ENCODE data around the gene RND1. TPM values are rescaled to one million over a fixed set of nuclear protein-coding genes. Genes with fewer than 3 reads are reported as not detected.

RND1 gene
- total RNA-seq, 2 donors from 2014 or later = 2.5 to 3.4 TPM

DNA sequence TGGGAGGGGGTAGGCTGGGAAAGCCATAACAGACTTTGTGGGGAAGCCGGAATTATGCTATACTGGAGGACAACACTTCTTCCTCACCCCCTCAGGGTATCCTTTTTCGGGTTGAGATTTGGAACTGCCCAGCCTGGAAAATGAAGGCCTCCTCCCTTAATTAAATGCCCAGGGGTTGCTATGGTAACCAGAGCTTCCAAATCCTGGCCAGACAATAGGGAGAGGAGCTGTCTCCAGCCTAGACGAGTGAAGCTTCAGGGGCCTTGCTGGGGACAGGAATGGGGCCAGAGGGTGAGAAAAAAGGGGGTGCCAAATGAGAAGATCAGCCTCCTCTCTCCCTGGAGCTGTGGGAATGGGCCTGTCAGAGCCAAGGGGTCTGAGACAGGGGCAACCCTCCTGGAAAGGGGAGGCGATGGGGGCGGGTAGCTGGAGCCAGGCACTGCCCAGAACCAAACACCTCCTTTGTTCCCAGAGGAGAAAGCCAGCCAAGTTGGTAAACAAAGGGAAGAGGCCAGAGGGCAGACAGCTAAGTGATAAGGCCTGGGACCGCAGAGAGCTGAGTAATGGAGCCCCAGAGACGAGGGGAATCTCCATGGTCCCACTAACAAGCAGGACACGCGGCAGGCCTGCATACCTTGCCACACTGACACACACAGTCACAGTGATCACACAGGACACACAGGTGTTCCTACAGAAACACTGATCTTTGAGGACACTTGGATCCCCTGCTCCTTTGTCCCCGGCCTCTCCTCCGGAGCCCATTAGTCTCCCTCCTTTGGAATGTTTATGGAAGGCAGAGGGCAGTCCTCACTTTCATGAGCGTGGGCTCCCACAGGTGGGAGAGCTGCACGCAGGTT, 17.9 kb upstream of the RND1 start:
- H3K9me3 ChIP-seq = no peaks in the 10 kb centered on the region
- DNase-seq = peak; percentile 37
- H3K4me3 ChIP-seq = no peak overlapping the region
- TF ChIP-seq, protein P1, sequence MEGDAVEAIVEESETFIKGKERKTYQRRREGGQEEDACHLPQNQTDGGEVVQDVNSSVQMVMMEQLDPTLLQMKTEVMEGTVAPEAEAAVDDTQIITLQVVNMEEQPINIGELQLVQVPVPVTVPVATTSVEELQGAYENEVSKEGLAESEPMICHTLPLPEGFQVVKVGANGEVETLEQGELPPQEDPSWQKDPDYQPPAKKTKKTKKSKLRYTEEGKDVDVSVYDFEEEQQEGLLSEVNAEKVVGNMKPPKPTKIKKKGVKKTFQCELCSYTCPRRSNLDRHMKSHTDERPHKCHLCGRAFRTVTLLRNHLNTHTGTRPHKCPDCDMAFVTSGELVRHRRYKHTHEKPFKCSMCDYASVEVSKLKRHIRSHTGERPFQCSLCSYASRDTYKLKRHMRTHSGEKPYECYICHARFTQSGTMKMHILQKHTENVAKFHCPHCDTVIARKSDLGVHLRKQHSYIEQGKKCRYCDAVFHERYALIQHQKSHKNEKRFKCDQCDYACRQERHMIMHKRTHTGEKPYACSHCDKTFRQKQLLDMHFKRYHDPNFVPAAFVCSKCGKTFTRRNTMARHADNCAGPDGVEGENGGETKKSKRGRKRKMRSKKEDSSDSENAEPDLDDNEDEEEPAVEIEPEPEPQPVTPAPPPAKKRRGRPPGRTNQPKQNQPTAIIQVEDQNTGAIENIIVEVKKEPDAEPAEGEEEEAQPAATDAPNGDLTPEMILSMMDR (IDR thresholded peaks at IDR 0.05) = no peak
- intact Hi-C loops (cut with DNase I) = no loop called here
- H3K27ac ChIP-seq = no peak overlapping the region
- H3K4me1 ChIP-seq = no peaks in the 10 kb centered on the region
- H3K27me3 ChIP-seq = no peaks in the 10 kb centered on the region
- H3K36me3 ChIP-seq = no peaks in the 10 kb centered on the region
- peak overlapping the region in 1 of 2 donors; percentile 19 for H3K9ac ChIP-seq (ENCODE audit: low read depth in 2 of 2, low read length in 2 of 2)

DNA sequence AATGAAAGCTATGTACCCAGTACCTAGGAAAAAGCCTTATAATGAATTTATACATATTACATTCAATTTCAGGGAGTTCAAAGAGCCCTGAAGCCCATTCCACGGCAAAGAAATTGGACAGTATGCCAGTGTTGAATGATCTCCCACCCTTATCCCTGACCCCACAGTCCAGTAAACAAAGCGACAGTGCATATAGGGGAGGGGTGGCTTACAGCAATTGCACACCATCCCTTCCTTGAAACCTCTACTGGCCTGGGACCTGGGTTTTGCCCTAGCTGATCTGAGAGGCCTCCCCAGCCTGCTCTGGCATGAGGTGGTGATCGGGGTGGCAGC, 17.3 kb upstream of the RND1 start:
- intact Hi-C loops (cut with DNase I) = no loop called here
- Histone ChIP-seq H3K4me3 (no peak overlapping the region), H3K9me3 (no peaks in the 10 kb centered on the region), H3K9ac (ENCODE audit: low read depth in 2 of 2, low read length in 2 of 2) (no peak overlapping the region), H3K27ac (no peak overlapping the region), H3K4me1 (no peaks in the 10 kb centered on the region), H3K36me3 (no peaks in the 10 kb centered on the region), H3K27me3 (no peaks in the 10 kb centered on the region)
- DNase-seq = no peak
- TF ChIP-seq, protein P1 (IDR thresholded peaks at IDR 0.05) = no peak

DNA sequence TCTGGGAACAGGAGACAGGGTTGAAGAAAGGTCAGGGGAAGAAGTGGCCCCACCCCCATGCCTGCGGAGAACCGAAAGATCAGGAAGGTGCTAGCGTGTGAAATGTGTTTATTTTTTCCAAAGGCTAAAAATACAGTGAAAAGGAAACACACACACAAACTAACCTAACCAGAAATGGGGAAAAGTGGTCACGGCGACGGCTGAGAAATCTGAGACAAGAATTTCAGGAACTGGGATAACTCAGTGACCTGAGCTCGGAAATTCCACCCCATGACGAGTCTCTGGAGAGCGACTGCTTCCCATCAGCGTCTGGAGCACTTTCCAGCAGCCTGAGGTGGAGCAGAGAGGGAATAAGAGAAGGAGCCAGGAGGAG, 16.6 kb upstream of the RND1 start:
- no peaks in the 10 kb centered on the region for H3K36me3 ChIP-seq
- no peak overlapping the region for H3K4me3 ChIP-seq
- H3K9ac ChIP-seq (ENCODE audit: low read depth in 2 of 2, low read length in 2 of 2) = no peak overlapping the region
- intact Hi-C loops (cut with DNase I) = no loop called here
- no peak overlapping the region for H3K27ac ChIP-seq
- H3K9me3 ChIP-seq = no peaks in the 10 kb centered on the region
- DNase-seq = no peak
- H3K4me1 ChIP-seq = no peaks in the 10 kb centered on the region
- H3K27me3 ChIP-seq = no peaks in the 10 kb centered on the region
- TF ChIP-seq, protein P1 (IDR thresholded peaks at IDR 0.05) = no peak

DNA sequence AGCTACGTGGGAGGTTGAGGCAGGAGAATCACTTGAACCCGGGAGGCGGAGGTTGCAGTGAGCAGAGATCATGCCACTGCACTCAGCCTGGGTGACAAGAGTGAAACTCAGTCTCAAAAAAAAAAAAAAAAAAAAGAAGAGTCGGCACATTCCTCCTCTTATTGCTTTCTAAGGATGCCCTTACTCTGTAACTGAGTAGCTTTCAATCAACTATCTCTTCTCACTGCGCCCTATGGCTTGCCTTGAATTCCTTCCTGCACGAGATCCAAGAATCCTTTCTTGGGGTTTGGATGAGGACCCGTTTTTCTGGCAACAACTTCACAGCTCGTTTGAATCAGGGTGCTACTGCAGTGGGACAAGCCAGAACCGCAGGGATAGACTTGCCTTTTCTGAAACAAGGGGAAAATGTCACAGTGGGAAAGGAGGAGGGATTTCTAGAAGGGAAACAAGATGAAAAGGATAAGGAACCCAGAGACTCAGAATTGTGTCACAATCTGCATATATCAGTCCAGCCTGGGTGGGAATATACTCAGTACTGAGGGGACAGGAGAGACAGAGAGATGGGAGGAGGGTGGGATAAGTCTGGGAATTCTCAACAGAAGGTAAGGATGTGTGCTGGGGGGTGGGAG, 16.1 kb upstream of the RND1 start:
- DNase-seq = no peak
- no peak overlapping the region for H3K4me3 ChIP-seq
- TF ChIP-seq, protein P1 (IDR thresholded peaks at IDR 0.05) = no peak

DNA sequence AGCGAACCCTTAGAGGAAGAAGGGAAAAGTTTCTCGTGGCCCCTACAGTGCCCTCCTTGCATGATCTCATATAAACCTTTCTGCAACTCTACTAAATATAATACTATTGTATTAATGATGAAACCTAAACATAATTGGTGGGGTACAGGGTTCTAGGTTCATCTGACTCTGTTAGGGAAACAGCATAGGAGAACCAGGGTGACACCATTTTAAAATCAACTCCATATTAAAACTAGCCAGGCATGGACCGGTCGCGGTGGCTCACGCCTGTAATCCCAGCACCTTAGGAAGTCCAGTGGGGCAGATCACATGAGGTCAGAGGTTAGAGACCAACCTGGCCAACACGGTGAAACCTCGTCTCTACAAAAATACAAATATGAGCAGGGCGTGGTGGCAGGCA, 15.0 kb upstream of the RND1 start:
- no peaks in the 10 kb centered on the region for H3K36me3 ChIP-seq
- H3K9me3 ChIP-seq = no peaks in the 10 kb centered on the region
- TF ChIP-seq, protein P1 (IDR thresholded peaks at IDR 0.05) = no peak
- no peak overlapping the region for H3K9ac ChIP-seq (ENCODE audit: low read depth in 2 of 2, low read length in 2 of 2)
- intact Hi-C loops (cut with DNase I) = no loop called here
- no peaks in the 10 kb centered on the region for H3K4me1 ChIP-seq
- no peak for DNase-seq
- no peak overlapping the region for H3K27ac ChIP-seq
- H3K4me3 ChIP-seq = no peak overlapping the region
- no peaks in the 10 kb centered on the region for H3K27me3 ChIP-seq

More for the DNA sequence above, 16.1 kb upstream of the RND1 start:
- Histone ChIP-seq H3K27me3 (no peaks in the 10 kb centered on the region), H3K4me1 (no peaks in the 10 kb centered on the region), H3K27ac (no peak overlapping the region), H3K9ac (ENCODE audit: low read depth in 2 of 2, low read length in 2 of 2) (no peak overlapping the region), H3K36me3 (no peaks in the 10 kb centered on the region), H3K9me3 (no peaks in the 10 kb centered on the region)
- intact Hi-C loops (cut with DNase I) = no loop called here
